ENCODE data around the gene BNIP5.

- TF ChIP-seq, protein P1, sequence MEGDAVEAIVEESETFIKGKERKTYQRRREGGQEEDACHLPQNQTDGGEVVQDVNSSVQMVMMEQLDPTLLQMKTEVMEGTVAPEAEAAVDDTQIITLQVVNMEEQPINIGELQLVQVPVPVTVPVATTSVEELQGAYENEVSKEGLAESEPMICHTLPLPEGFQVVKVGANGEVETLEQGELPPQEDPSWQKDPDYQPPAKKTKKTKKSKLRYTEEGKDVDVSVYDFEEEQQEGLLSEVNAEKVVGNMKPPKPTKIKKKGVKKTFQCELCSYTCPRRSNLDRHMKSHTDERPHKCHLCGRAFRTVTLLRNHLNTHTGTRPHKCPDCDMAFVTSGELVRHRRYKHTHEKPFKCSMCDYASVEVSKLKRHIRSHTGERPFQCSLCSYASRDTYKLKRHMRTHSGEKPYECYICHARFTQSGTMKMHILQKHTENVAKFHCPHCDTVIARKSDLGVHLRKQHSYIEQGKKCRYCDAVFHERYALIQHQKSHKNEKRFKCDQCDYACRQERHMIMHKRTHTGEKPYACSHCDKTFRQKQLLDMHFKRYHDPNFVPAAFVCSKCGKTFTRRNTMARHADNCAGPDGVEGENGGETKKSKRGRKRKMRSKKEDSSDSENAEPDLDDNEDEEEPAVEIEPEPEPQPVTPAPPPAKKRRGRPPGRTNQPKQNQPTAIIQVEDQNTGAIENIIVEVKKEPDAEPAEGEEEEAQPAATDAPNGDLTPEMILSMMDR (IDR thresholded peaks at IDR 0.05; ENCODE audit: low read depth, low read length, missing input control), result no peak
- no peak for TF ChIP-seq GABPA (IDR thresholded peaks at IDR 0.05 in 1 of 2, conservative IDR thresholded peaks at IDR 0.05 in 1 of 2)
- no peak for TF ChIP-seq JUND (IDR thresholded peaks at IDR 0.05)
- TF ChIP-seq RAD21 (IDR thresholded peaks at IDR 0.05), result no peak
- TF ChIP-seq ZBTB33 (IDR thresholded peaks at IDR 0.05), result no peak
- no peak for TF ChIP-seq RXRA (IDR thresholded peaks at IDR 0.05)
- TF ChIP-seq FOXA1 (IDR thresholded peaks at IDR 0.05), result no peak
- TF ChIP-seq, protein P2, sequence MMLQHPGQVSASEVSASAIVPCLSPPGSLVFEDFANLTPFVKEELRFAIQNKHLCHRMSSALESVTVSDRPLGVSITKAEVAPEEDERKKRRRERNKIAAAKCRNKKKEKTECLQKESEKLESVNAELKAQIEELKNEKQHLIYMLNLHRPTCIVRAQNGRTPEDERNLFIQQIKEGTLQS (IDR thresholded peaks at IDR 0.05), result no peak
Observed at GRCh38 chr6:36277946-36278470, 58.7 kb downstream of the BNIP5 start.

Data from liver (tissue), 3 donors.